WTC11 (cell line): ENCODE data around the gene SHISA6.

Source experiments
- CREB1 ChIP-seq: sonication (generic); formaldehyde crosslinking; IDR thresholded peaks from 2 replicates; pipeline ENCODE4 v1.8.0; 2023; ENCODE audit warnings: mild to moderate bottlenecking, missing genetic modification reagents
- MAX ChIP-seq: sonication (generic); formaldehyde crosslinking; IDR thresholded peaks from 2 replicates; pipeline ENCODE4 v1.8.0; 2022; ENCODE audit warnings: mild to moderate bottlenecking, missing genetic modification reagents
- MLX ChIP-seq: sonication (generic); formaldehyde crosslinking; IDR thresholded peaks from 2 replicates; pipeline ENCODE4 v1.8.1; 2023; ENCODE audit warnings: mild to moderate bottlenecking, missing genetic modification reagents, moderate library complexity
- NFATC4 ChIP-seq: fragments of 250-450 bp; sonication (Bioruptor Pico); IDR thresholded peaks from 2 replicates; pipeline ENCODE4 v1.9.0; 2021; ENCODE audit warnings: mild to moderate bottlenecking
- NR1H2 ChIP-seq: sonication (generic); formaldehyde crosslinking; IDR thresholded peaks from 2 replicates; pipeline ENCODE4 v1.9.0; 2021; ENCODE audit warnings: mild to moderate bottlenecking, moderate library complexity, missing genetic modification reagents
- NR3C1 ChIP-seq: sonication (generic); formaldehyde crosslinking; conservative IDR thresholded peaks from 2 replicates; pipeline ENCODE4 v1.8.1; 2023; ENCODE audit warnings: low read depth, mild to moderate bottlenecking, missing genetic modification reagents
- TEAD4 ChIP-seq: sonication (generic); formaldehyde crosslinking; IDR thresholded peaks from 2 replicates; pipeline ENCODE4 v1.8.0; 2022; ENCODE audit warnings: mild to moderate bottlenecking, missing genetic modification reagents
- TP53 ChIP-seq: sonication (generic); formaldehyde crosslinking; IDR thresholded peaks from 2 replicates; pipeline ENCODE4 v1.8.1; 2023; ENCODE audit warnings: mild to moderate bottlenecking, missing genetic modification reagents
- ZSCAN18 ChIP-seq: fragments of 250-450 bp; sonication (Bioruptor Pico); IDR thresholded peaks from 2 replicates; pipeline ENCODE4 v2.1.2; 2022; ENCODE audit warnings: mild to moderate bottlenecking, moderate library complexity
- TF ChIP-seq, protein P1 (sequence below): fragments of 200-600 bp; IDR thresholded peaks from 2 replicates; pipeline ENCODE4 v1.8.0; 2022; ENCODE audit warnings: antibody characterized with exemption
- TF ChIP-seq, protein P2 (sequence below): sonication (generic); formaldehyde crosslinking; IDR thresholded peaks from 2 replicates; pipeline ENCODE4 v1.8.0; 2022; ENCODE audit warnings: mild to moderate bottlenecking, missing genetic modification reagents
- TF ChIP-seq, protein P3 (sequence below): sonication (generic); formaldehyde crosslinking; IDR thresholded peaks from 2 replicates; pipeline ENCODE4 v1.8.1; 2022; ENCODE audit warnings: low read depth, missing genetic modification reagents, borderline replicate concordance

DNA sequence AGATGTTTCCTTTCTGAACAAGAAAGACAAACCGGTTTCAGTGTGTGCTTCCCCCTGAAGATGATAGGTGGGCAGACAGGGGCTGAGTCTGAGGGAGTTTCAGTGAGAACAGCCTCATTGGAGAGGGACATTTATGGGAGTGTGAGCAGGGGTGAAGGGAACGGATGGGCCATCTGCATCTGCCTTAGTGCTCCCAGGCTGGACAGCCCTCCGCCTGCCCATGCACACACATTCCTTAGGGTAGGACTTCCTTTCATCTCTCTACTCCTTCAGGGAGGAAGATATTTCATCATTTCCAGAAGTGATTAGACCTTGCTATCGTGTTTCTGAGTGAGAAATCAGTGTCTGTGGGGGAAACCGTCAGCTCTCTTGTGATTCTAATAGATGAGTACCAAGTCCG, 3.8 kb downstream of the SHISA6 start:
- TF ChIP-seq TP53 (no peak), NR3C1 (CRISPR knock-in tag) (no peak), MLX (CRISPR knock-in tag) (no peak), MAX (CRISPR knock-in tag) (no peak), ZSCAN18 (CRISPR knock-in tag) (no peak), NFATC4 (CRISPR knock-in tag) (no peak), NR1H2 (CRISPR knock-in tag) (no peak), CREB1 (CRISPR knock-in tag) (no peak), TEAD4 (CRISPR knock-in tag) (no peak)
- TF ChIP-seq, protein P1, sequence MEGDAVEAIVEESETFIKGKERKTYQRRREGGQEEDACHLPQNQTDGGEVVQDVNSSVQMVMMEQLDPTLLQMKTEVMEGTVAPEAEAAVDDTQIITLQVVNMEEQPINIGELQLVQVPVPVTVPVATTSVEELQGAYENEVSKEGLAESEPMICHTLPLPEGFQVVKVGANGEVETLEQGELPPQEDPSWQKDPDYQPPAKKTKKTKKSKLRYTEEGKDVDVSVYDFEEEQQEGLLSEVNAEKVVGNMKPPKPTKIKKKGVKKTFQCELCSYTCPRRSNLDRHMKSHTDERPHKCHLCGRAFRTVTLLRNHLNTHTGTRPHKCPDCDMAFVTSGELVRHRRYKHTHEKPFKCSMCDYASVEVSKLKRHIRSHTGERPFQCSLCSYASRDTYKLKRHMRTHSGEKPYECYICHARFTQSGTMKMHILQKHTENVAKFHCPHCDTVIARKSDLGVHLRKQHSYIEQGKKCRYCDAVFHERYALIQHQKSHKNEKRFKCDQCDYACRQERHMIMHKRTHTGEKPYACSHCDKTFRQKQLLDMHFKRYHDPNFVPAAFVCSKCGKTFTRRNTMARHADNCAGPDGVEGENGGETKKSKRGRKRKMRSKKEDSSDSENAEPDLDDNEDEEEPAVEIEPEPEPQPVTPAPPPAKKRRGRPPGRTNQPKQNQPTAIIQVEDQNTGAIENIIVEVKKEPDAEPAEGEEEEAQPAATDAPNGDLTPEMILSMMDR: no peak
- TF ChIP-seq, protein P2, sequence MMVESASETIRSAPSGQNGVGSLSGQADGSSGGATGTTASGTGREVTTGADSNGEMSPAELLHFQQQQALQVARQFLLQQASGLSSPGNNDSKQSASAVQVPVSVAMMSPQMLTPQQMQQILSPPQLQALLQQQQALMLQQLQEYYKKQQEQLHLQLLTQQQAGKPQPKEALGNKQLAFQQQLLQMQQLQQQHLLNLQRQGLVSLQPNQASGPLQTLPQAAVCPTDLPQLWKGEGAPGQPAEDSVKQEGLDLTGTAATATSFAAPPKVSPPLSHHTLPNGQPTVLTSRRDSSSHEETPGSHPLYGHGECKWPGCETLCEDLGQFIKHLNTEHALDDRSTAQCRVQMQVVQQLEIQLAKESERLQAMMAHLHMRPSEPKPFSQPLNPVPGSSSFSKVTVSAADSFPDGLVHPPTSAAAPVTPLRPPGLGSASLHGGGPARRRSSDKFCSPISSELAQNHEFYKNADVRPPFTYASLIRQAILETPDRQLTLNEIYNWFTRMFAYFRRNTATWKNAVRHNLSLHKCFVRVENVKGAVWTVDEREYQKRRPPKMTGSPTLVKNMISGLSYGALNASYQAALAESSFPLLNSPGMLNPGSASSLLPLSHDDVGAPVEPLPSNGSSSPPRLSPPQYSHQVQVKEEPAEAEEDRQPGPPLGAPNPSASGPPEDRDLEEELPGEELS: no peak
- TF ChIP-seq, protein P3, sequence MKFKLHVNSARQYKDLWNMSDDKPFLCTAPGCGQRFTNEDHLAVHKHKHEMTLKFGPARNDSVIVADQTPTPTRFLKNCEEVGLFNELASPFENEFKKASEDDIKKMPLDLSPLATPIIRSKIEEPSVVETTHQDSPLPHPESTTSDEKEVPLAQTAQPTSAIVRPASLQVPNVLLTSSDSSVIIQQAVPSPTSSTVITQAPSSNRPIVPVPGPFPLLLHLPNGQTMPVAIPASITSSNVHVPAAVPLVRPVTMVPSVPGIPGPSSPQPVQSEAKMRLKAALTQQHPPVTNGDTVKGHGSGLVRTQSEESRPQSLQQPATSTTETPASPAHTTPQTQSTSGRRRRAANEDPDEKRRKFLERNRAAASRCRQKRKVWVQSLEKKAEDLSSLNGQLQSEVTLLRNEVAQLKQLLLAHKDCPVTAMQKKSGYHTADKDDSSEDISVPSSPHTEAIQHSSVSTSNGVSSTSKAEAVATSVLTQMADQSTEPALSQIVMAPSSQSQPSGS: no peak
